IgD-negative memory B cell (primary cell): ENCODE data around the gene EBF3. TPM values are rescaled to one million over a fixed set of nuclear protein-coding genes. Genes with fewer than 3 reads are reported as not detected.

Experiments used
- H3K27ac Mint-ChIP-seq, 3 donors: one replicate each; pipeline ENCODE4 v1.8.0; 2020 to 2022; ENCODE audit warnings: mild to moderate bottlenecking in 3 of 3, mixed read lengths in 3 of 3, moderate library complexity in 1 of 3
- H3K27me3 Mint-ChIP-seq: one replicate; pipeline ENCODE4 v1.8.0; 2021; ENCODE audit warnings: mixed read lengths
- H3K36me3 Mint-ChIP-seq: one replicate; pipeline ENCODE4 v1.8.0; 2020; ENCODE audit warnings: mild to moderate bottlenecking, mixed read lengths
- H3K4me1 Mint-ChIP-seq, 3 donors: one replicate each; pipeline ENCODE4 v1.8.0; 2020 to 2022; ENCODE audit warnings: mixed read lengths in 3 of 3, mild to moderate bottlenecking in 1 of 3
- H3K4me3 Mint-ChIP-seq, 4 donors: one replicate each; pipeline ENCODE4 v1.8.0; 2020 to 2022; ENCODE audit warnings: mild to moderate bottlenecking in 4 of 4, mixed read lengths in 4 of 4, moderate library complexity in 3 of 4
- H3K9me3 Mint-ChIP-seq, 3 donors: one replicate each; pipeline ENCODE4 v1.8.0; 2020 to 2021; ENCODE audit warnings: mixed read lengths in 3 of 3, mild to moderate bottlenecking in 1 of 3
- polyA plus RNA-seq: library from polyadenylated mRNA; unstranded; fragments of 300-500 nt; fragmentation: Illumina TruSeq; gene quantifications from one replicate; pipeline ENCODE4 v1.2.3, GENCODE V29; 2021

EBF3 gene
- not detected for polyA plus RNA-seq

- Mint-ChIP-seq H3K27ac (peak within 1 kb of the TSS in 2 of 3 donors; percentile 39 to 69), H3K27me3 (peaks cover 44% of the 10 kb centered on the region), H3K4me1 (peaks cover 5 to 7% (median 7%) of the 10 kb centered on the region in 3 donors), H3K4me3 (peak within 1 kb of the TSS; percentile 24 to 76 (median 45)), H3K9me3 (peaks cover 0 to 8% (median 0%) of the 10 kb centered on the region in 3 donors), H3K36me3 (no peaks in the 10 kb centered on the region)
Observed at GRCh38 chr10:129963641-129964501, at the start of gene EBF3. Gene EBF3 (minus strand): TSS chr10:129964274. CDS start chr10:129963768, 506 bp downstream.

GRCh38 chr10:130013335-130014262, 49.5 kb upstream of the EBF3 start:
- Mint-ChIP-seq H3K4me3 (no peak overlapping the region), H3K4me1 (no peaks in the 10 kb centered on the region), H3K36me3 (no peaks in the 10 kb centered on the region), H3K9me3 (peaks cover 0 to 11% (median 3%) of the 10 kb centered on the region in 3 donors), H3K27ac (no peak overlapping the region), H3K27me3 (peaks cover 4% of the 10 kb centered on the region)

GRCh38 chr10:130012129-130012528, 48.1 kb upstream of the EBF3 start:
- no peaks in the 10 kb centered on the region for H3K4me1 Mint-ChIP-seq
- H3K27me3 Mint-ChIP-seq, result peaks cover 4% of the 10 kb centered on the region
- H3K36me3 Mint-ChIP-seq, result no peaks in the 10 kb centered on the region
- H3K27ac Mint-ChIP-seq, result no peak overlapping the region
- H3K9me3 Mint-ChIP-seq, result peaks cover 0 to 11% (median 3%) of the 10 kb centered on the region in 3 donors
- no peak overlapping the region for H3K4me3 Mint-ChIP-seq

GRCh38 chr10:130010653-130011052, 46.6 kb upstream of the EBF3 start:
- Mint-ChIP-seq H3K27me3 (peaks cover 4% of the 10 kb centered on the region), H3K4me3 (no peak overlapping the region), H3K4me1 (no peaks in the 10 kb centered on the region), H3K36me3 (no peaks in the 10 kb centered on the region), H3K9me3 (peaks cover 0 to 7% (median 0%) of the 10 kb centered on the region in 3 donors), H3K27ac (peak overlapping the region in 1 of 3 donors; percentile 35)

- H3K27me3 Mint-ChIP-seq, result peaks cover 4% of the 10 kb centered on the region
- H3K36me3 Mint-ChIP-seq, result no peaks in the 10 kb centered on the region
- H3K4me3 Mint-ChIP-seq, result no peak overlapping the region
- H3K4me1 Mint-ChIP-seq, result no peaks in the 10 kb centered on the region
- peaks cover 0 to 7% (median 7%) of the 10 kb centered on the region in 3 donors for H3K9me3 Mint-ChIP-seq
- no peak overlapping the region for H3K27ac Mint-ChIP-seq
Observed at GRCh38 chr10:130009228-130009627, 45.2 kb upstream of the EBF3 start.

- H3K27ac Mint-ChIP-seq, result no peak overlapping the region
- H3K27me3 Mint-ChIP-seq, result peaks cover 2% of the 10 kb centered on the region
- H3K36me3 Mint-ChIP-seq, result no peaks in the 10 kb centered on the region
- peaks cover 0 to 7% (median 7%) of the 10 kb centered on the region in 3 donors for H3K9me3 Mint-ChIP-seq
- H3K4me1 Mint-ChIP-seq, result no peaks in the 10 kb centered on the region
- H3K4me3 Mint-ChIP-seq, result no peak overlapping the region
Observed at GRCh38 chr10:130003787-130004613, 39.9 kb upstream of the EBF3 start.

- Mint-ChIP-seq H3K27ac (no peak overlapping the region), H3K27me3 (no peaks in the 10 kb centered on the region), H3K4me1 (no peaks in the 10 kb centered on the region), H3K9me3 (peaks cover 0 to 14% (median 7%) of the 10 kb centered on the region in 3 donors), H3K36me3 (peaks cover 1% of the 10 kb centered on the region), H3K4me3 (no peak overlapping the region)
Observed at GRCh38 chr10:130003166-130003565, 39.1 kb upstream of the EBF3 start.

- Mint-ChIP-seq H3K27ac (no peak overlapping the region), H3K27me3 (peaks cover 2% of the 10 kb centered on the region), H3K9me3 (peaks cover 0 to 18% (median 10%) of the 10 kb centered on the region in 3 donors), H3K4me1 (no peaks in the 10 kb centered on the region), H3K36me3 (peaks cover 1% of the 10 kb centered on the region), H3K4me3 (no peak overlapping the region)
Observed at GRCh38 chr10:130002606-130003005, 38.5 kb upstream of the EBF3 start.

- H3K9me3 Mint-ChIP-seq, result peaks cover 1 to 18% (median 13%) of the 10 kb centered on the region in 3 donors
- no peak overlapping the region for H3K4me3 Mint-ChIP-seq
- H3K27ac Mint-ChIP-seq, result no peak overlapping the region
- H3K36me3 Mint-ChIP-seq, result peaks cover 1% of the 10 kb centered on the region
- peaks cover 2% of the 10 kb centered on the region for H3K27me3 Mint-ChIP-seq
- H3K4me1 Mint-ChIP-seq, result no peaks in the 10 kb centered on the region
Observed at GRCh38 chr10:130000918-130001317, 36.8 kb upstream of the EBF3 start.

GRCh38 chr10:129999140-129999539, 35.1 kb upstream of the EBF3 start:
- Mint-ChIP-seq H3K4me3 (no peak overlapping the region), H3K27ac (no peak overlapping the region), H3K27me3 (peaks cover 7% of the 10 kb centered on the region), H3K36me3 (peaks cover 1% of the 10 kb centered on the region), H3K9me3 (peaks cover 1 to 15% (median 10%) of the 10 kb centered on the region in 3 donors), H3K4me1 (no peaks in the 10 kb centered on the region)

- Mint-ChIP-seq H3K27me3 (peaks cover 10% of the 10 kb centered on the region), H3K4me3 (no peak overlapping the region), H3K27ac (no peak overlapping the region), H3K9me3 (peaks cover 4 to 23% (median 7%) of the 10 kb centered on the region in 3 donors), H3K36me3 (peaks cover 1% of the 10 kb centered on the region), H3K4me1 (no peaks in the 10 kb centered on the region)
Observed at GRCh38 chr10:129993621-129994020, 29.5 kb upstream of the EBF3 start.

- peaks cover 10% of the 10 kb centered on the region for H3K27me3 Mint-ChIP-seq
- peaks cover 4 to 26% (median 6%) of the 10 kb centered on the region in 3 donors for H3K9me3 Mint-ChIP-seq
Observed at GRCh38 chr10:129992356-129992755, 28.3 kb upstream of the EBF3 start.

GRCh38 chr10:129982825-129983224, 18.8 kb upstream of the EBF3 start:
- Mint-ChIP-seq H3K4me3 (no peak overlapping the region), H3K27ac (no peak overlapping the region), H3K36me3 (peaks cover 5% of the 10 kb centered on the region), H3K4me1 (no peaks in the 10 kb centered on the region), H3K9me3 (peaks cover 7 to 30% (median 22%) of the 10 kb centered on the region in 3 donors), H3K27me3 (peaks cover 11% of the 10 kb centered on the region)

More at GRCh38 chr10:129992356-129992755, 28.3 kb upstream of the EBF3 start:
- H3K4me1 Mint-ChIP-seq, result no peaks in the 10 kb centered on the region
- H3K27ac Mint-ChIP-seq, result no peak overlapping the region
- no peak overlapping the region for H3K4me3 Mint-ChIP-seq
- H3K36me3 Mint-ChIP-seq, result no peaks in the 10 kb centered on the region

GRCh38 chr10:129978980-129979379, 14.9 kb upstream of the EBF3 start:
- Mint-ChIP-seq H3K4me3 (peak overlapping the region in 1 of 4 donors; percentile 52), H3K4me1 (no peaks in the 10 kb centered on the region), H3K27ac (peak overlapping the region in 1 of 3 donors; percentile 69), H3K27me3 (peaks cover 30% of the 10 kb centered on the region), H3K36me3 (no peaks in the 10 kb centered on the region), H3K9me3 (peaks cover 3 to 16% (median 15%) of the 10 kb centered on the region in 3 donors)
